GM19463 (cell line): ENCODE measurements around the gene LIPE.
"Not testable (repeated sequence)": the region's sequence is repeated elsewhere in the genome, so short reads cannot be mapped to it uniquely, and the experiment has no call there.

Source experiments
- ATAC-seq: cut with Tn5 transposase; IDR thresholded peaks from one replicate; pipeline ENCODE4 v1.9.1; 2021; ENCODE audit warnings: mild to moderate bottlenecking, moderate library complexity; ENCODE audit not compliant: unreplicated experiment

Gene LIPE

GRCh38 chr19:42427313-42427712 is at the start of gene LIPE:
LIPE (minus strand) TSS chr19:42427388; CDS start chr19:42427149, 239 bp downstream.
- ATAC-seq: no peak

GRCh38 chr19:42475366-42475765 is 48.2 kb upstream of the LIPE start:
- ATAC-seq: no peak

- no peak for ATAC-seq
Measured at GRCh38 chr19:42474743-42475142, 47.6 kb upstream of the LIPE start.

GRCh38 chr19:42473686-42474085 is 46.5 kb upstream of the LIPE start:
- ATAC-seq: no peak

- no peak for ATAC-seq
Measured at GRCh38 chr19:42472402-42473147, 45.4 kb upstream of the LIPE start.

DNA sequence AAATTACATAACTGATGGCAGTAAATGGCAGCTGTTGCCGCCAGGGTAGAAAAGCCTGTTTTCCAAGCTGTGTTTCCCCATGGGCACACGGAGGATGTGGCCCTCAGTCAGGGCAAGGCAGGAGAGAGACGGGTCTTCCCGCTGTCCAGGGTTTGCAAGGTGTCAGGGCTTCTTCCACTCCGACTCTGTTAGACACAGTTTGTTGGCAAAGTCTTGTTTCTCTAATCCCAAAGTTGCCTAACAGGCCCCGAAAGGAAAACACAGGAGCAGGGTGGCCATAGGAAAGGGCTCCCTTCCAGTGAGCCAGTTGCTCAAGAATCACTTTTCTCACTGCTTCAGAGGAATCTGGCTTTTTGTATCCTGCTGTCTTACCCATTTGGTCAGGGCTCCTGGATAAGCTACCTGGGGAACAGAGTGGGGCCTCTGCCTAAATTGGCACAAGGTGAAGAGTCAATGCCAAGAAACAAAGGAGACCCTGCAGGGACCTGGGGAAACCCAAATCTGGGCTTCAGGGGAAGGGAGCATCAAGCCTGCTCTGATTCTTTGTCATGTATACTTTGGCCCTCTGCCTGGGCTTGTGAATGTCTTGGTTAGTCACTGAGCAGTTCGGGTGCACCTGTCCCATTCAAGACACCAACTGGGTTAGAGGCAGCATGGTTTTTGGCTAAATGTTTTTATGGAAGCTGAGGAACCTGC is 44.5 kb upstream of the LIPE start:
- ATAC-seq: no peak

DNA sequence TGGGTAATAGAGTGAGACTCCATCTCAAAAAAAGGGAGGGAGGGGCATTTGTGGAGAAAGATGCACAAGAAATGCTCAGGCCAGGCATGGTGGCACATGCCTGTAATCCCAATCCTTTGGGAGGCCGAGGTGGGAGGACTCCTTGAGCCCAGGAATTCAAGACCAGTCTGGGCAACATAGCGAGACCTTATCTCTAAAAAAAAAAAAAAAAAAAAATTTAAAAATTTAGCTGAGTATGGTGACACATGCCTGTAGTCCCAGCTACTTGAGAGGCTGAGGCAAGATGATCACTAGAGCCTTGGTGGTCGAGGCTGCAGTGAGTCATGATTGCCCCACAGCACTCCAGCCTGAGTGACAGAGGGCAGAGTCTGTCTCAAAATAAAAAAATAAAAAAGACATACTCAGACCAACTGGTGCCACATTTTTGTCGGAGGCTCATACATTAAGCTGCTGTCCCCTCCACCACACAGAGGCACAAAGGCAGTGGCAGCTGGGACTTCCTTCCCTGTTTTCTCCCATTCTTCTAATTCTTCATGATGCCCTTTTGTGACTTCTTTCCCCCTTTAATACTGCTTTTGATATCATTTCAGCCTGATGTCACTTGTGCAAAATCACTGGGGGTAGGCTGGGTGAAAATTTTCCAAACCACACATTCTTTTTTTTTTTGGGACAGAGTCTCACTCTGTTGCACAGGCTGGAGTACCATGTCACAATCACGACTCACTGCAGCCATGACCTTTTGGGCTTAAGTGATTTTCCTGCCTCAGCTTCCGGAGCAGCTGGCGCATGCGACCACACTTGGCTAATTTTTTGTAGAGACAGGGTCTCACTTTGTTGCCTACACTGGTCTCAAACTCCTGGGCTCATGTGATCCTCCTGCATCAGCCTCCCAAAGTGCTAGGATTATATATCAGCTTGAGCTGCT is 42.4 kb upstream of the LIPE start:
- no peak for ATAC-seq

- ATAC-seq: no peak
Measured at GRCh38 chr19:42468273-42468796, 41.1 kb upstream of the LIPE start.

DNA sequence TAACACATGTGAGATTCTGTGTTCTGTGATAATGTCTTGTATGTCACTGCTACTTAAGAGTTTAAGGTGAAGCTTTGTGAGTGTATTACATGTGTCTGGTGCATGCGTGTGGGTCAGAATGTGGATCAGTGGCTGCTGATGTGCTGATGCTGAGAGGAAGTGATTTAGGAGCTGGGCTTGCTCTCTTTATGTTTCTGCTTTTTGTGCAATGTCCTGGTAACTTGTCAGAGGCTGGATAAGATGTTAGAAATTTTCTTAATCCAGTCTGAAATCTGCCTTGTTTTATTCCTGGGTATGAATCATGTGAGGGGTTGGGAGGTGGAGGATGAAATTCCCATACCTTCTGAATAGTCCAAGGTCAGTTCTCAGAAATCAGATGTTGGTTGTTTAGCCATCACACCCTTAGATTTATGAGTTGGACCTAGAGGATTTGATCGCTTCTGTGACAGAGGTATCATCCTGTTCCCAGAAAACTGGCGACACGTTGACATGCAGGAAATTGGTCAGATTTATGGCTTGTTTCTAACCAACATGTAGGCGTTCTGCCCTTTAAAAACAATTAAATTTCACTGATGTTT is 40.1 kb upstream of the LIPE start:
- no peak for ATAC-seq

- ATAC-seq: no peak
Measured at GRCh38 chr19:42466521-42467182, 39.5 kb upstream of the LIPE start.

GRCh38 chr19:42465827-42466280 is 38.7 kb upstream of the LIPE start:
- peak; percentile 84 for ATAC-seq

DNA sequence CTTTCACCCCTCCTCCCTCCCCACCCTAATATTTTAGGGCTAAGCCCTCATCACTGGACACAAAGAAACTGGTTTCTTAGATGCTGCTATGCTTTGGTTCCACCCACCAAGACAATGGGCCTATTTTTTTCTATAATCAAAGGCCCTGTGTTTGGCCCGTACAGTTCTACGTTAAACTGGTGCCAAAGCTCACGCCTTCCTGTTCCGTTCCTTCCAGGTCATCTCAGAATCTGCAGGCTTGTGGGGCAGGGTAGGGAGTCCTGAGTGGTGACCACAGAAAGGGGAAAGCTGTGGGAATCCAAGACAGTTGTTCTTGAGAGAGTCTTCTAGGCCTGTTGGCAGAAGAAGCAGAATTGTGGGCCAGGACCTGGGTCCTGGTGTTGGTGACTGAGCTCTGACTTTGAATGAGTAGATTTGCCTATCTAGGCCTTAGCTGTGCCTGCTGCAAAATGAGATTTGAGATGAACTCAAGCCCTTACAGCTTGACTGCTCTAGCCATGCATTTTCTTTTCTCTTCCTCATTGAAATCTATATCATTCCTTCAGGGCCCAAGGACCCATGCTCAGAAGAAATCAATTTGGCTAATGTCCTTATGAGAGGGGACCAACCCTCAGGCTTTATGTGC is 34.6 kb upstream of the LIPE start:
- ATAC-seq: no peak

DNA sequence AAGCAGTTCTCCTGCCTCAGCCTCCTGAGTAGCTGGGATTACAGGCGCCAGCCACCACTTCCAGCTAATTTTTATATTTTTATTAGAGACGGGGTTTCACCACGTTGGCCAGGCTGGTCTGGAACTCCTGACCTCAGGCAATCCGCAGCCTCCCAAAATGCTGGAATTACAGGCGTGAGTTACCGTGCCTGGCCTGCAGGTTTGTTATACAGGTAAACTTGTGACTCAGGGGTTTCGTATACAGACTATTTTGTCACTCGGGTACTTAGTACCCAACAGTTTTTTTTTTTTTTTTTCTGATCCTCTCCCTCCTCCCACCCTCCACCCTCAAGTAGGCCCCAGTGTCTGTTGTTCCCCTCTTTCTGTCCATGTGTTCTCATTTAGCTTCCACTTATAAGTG is 34.0 kb upstream of the LIPE start:
- ATAC-seq: not testable (repeated sequence)

DNA sequence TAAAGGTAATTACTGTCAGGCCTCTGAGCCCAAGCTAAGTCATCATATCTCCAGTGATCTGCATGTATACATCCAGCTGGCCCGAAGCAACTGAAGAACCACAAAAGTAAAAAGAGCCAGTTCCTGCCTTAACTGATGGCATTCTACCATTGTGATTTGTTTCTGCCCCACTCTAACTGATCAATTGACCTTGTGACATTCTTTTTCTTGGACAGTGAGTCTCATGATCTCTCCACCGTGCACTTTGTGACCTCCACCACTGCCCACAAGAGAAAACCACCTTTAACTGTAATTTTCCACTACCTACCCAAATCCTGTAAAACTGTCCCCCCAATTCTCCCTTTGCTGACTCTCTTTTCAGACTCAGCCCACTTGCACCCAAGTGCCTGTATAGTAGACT is 32.7 kb upstream of the LIPE start:
- ATAC-seq: no peak

DNA sequence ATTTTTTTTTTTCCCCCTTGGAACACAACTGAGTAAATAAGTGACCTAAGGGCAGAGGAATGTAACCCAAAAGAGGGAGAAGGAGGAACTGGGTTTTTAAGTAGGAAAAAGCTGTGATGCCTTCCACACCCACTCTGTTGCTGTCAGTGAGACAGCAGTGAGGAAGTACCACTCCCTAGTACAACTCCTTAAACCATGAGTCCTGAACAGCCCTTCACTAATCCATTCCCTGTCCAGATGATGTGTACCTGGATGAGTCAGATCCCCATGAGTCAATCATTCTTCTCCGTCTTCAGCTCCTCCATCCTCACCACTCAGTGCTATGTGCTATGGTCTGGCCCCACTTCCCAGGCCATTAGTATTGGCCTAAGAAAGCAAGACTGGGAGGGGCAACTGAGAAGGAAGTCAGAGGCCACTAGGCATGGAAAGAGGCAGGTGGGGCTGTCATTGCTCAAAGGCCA is 28.5 kb upstream of the LIPE start:
- no peak for ATAC-seq

DNA sequence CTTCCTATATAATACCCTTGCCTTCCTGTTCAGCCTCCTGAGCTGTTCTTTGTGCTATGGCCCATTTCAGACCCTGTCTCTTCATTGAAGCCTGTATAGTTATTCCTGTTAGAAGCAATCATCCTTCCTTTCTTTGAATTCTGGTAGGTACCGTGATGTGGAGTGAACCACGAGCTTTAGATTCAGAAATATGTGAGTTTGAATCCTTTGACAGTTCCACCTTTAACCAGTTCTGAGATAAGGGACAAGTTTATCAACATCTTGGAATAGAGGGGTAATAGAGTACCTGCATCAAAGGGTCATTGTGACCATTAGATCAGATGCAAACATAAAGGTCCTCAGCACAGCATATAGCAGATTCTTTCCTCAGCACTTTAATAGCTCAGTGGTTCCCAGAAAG is 27.9 kb upstream of the LIPE start:
- ATAC-seq: no peak

- no peak for ATAC-seq
Measured at GRCh38 chr19:42452590-42452989, 25.4 kb upstream of the LIPE start.

DNA sequence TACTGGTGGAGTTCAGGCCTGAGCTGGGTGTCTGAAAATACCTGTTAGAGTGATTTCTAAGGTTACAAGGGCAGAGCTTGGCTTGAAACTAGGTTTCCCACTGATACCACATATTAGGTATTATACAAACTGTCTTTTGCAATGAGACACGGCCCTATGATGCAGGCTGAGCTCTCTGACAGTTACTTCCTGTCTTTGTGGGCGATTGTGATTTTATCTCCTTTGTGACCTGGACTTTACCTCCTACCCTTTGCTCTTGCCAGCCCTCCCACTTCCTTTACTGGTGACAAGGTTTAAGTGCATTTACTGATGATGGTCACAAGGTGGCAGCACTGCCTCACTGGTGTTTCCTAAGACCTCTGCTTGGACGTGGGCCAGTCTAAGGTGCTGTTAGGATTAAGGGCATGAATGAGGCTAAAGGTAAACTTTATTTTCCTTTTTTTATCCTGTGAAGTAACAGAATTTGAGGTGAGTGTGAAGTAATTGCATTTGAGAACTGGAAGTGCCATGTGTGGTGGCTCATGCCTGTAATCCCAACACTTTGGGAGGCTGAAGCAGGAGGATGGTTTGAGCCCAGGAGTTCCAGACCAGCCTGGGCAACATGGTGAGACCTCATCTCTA is 23.2 kb upstream of the LIPE start:
- peak; percentile 76 for ATAC-seq

- ATAC-seq: not testable (repeated sequence)
Measured at GRCh38 chr19:42448306-42448705, 21.1 kb upstream of the LIPE start.
